Glutamatergic neuron (in vitro differentiated cells): ENCODE measurements around the gene NAGPA. TPM values are rescaled to one million over a fixed set of nuclear protein-coding genes. Genes with fewer than 3 reads are reported as not detected.

Source experiments
- DNase-seq: peaks from one replicate; pipeline ENCODE4 v3.0.0; 2022
- H3K27ac Mint-ChIP-seq: one replicate; pipeline ENCODE4 v1.8.0; 2020; ENCODE audit warnings: mild to moderate bottlenecking, mixed read lengths, inconsistent platforms; ENCODE audit not compliant: unreplicated experiment
- H3K27me3 Mint-ChIP-seq: one replicate; pipeline ENCODE4 v1.8.0; 2020; ENCODE audit warnings: mild to moderate bottlenecking, moderate library complexity, mixed read lengths, inconsistent platforms; ENCODE audit not compliant: unreplicated experiment
- H3K36me3 Mint-ChIP-seq: one replicate; pipeline ENCODE4 v1.8.0; 2020; ENCODE audit warnings: mild to moderate bottlenecking, mixed read lengths, inconsistent platforms; ENCODE audit not compliant: unreplicated experiment
- H3K4me1 Mint-ChIP-seq: one replicate; pipeline ENCODE4 v1.8.0; 2020; ENCODE audit warnings: mild to moderate bottlenecking, low read depth, mixed read lengths, inconsistent platforms; ENCODE audit not compliant: unreplicated experiment
- H3K4me3 Mint-ChIP-seq: one replicate; pipeline ENCODE4 v1.8.0; 2020; ENCODE audit warnings: mild to moderate bottlenecking, mixed read lengths, inconsistent platforms; ENCODE audit not compliant: unreplicated experiment
- H3K9me3 Mint-ChIP-seq: one replicate; pipeline ENCODE4 v1.8.0; 2020; ENCODE audit warnings: mild to moderate bottlenecking, moderate library complexity, mixed read lengths, inconsistent platforms; ENCODE audit not compliant: unreplicated experiment
- total RNA-seq: library from RNA; stranded (reverse); fragmentation: NEBNext Ultra II Directional; extraction: Animal tissue kit (Norgen Biotek cat#: 25700); gene quantifications from one replicate; pipeline ENCODE4 v1.2.1, GENCODE V29; 2021; ENCODE audit not compliant: unreplicated experiment
- TF ChIP-seq, protein P1 (sequence below): fragments of 200-600 bp; sonication (generic); IDR thresholded peaks from one replicate; pipeline ENCODE4 v1.5.0; 2021; ENCODE audit not compliant: partially characterized antibody, unreplicated experiment

NAGPA gene
- total RNA-seq, 1 donor from 2014 or later: 9.7 TPM

DNA sequence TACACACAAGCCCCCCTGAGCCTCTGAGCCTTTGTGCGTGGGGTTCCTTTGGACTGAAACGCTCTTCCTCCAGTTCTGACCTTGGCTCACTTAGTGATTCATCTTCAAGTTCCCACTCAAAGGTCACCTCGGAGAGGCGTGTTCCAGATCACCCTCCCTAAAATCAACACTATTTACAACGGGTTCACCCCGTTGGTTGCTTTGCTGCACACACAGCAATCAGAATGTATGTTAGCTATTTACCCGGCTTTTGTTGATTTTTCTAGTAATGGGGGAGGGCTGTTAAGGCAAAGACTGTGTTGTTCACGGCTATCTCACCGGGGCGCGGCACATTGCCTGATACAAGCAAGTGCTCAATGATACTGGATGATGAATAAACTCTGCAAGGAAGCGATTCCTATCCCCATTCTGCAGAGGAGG lies 977 bp downstream of the NAGPA start:
- Mint-ChIP-seq H3K4me1 (peaks cover 2% of the 10 kb centered on the region), H3K27me3 (peaks cover 9% of the 10 kb centered on the region), H3K36me3 (no peaks in the 10 kb centered on the region), H3K9me3 (peaks cover 8% of the 10 kb centered on the region), H3K4me3 (peak overlapping the region; percentile 77), H3K27ac (no peak overlapping the region)
- TF ChIP-seq, protein P1, sequence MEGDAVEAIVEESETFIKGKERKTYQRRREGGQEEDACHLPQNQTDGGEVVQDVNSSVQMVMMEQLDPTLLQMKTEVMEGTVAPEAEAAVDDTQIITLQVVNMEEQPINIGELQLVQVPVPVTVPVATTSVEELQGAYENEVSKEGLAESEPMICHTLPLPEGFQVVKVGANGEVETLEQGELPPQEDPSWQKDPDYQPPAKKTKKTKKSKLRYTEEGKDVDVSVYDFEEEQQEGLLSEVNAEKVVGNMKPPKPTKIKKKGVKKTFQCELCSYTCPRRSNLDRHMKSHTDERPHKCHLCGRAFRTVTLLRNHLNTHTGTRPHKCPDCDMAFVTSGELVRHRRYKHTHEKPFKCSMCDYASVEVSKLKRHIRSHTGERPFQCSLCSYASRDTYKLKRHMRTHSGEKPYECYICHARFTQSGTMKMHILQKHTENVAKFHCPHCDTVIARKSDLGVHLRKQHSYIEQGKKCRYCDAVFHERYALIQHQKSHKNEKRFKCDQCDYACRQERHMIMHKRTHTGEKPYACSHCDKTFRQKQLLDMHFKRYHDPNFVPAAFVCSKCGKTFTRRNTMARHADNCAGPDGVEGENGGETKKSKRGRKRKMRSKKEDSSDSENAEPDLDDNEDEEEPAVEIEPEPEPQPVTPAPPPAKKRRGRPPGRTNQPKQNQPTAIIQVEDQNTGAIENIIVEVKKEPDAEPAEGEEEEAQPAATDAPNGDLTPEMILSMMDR: no peak
- no peak for DNase-seq

DNA sequence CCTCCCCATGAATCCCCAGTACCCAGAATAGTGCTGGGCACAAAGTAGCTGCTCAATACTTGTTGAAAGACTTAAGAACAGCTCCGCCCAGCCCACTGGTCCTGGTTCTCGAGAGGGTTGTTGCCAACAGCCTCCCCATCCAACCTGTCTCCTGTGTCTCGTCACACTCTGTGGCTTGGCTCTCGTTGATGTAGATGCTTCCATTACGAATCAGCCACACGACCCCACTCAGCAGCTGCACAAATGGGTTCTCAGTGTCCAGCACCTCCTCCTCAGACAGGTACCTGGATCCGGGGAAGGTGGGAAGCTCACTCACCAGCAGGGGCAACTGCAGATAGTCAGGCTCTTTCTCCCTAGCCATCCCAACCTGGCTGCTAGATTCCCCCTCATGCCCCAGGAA lies 2.1 kb downstream of the NAGPA start:
- no peak for DNase-seq
- peaks cover 9% of the 10 kb centered on the region for H3K27me3 Mint-ChIP-seq
- no peaks in the 10 kb centered on the region for H3K36me3 Mint-ChIP-seq
- peaks cover 2% of the 10 kb centered on the region for H3K4me1 Mint-ChIP-seq
- H3K9me3 Mint-ChIP-seq: peaks cover 8% of the 10 kb centered on the region
- H3K27ac Mint-ChIP-seq: no peak overlapping the region
- no peak overlapping the region for H3K4me3 Mint-ChIP-seq
- TF ChIP-seq, protein P1: no peak

DNA sequence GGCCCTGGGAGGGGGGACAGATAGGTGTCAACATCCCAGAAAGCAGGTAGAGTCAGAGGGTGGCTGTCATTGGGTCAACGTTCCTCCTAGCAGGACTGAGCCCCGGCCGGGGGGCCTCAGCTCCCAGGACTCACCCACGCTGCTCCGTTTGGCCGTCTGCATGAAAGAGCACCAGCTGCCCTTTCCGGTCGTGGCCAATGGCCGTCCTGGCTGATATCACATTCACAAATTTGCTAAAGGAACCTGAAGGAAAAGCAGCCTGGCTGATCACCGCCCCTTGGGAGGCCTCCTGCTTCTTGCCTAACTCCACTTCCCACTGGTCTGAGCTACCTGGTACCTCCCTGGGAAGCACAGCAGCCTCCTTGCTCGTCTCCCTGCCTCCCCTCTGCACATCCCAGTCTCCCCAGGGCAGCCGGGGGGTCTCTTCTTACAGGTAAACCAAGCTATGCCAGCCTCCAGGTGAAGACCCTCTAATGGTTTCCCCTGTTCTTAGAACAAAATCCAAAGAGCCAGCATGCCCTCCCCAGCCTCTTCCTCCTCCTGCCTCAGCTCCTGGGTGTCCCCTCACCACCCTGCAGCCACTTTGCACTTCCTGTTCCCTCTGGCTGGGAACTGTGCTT lies 3.4 kb downstream of the NAGPA start:
- Mint-ChIP-seq H3K4me3 (no peak overlapping the region), H3K27ac (no peak overlapping the region), H3K36me3 (no peaks in the 10 kb centered on the region), H3K27me3 (peaks cover 9% of the 10 kb centered on the region), H3K9me3 (peaks cover 6% of the 10 kb centered on the region), H3K4me1 (peaks cover 2% of the 10 kb centered on the region)
- TF ChIP-seq, protein P1: no peak
- no peak for DNase-seq

DNA sequence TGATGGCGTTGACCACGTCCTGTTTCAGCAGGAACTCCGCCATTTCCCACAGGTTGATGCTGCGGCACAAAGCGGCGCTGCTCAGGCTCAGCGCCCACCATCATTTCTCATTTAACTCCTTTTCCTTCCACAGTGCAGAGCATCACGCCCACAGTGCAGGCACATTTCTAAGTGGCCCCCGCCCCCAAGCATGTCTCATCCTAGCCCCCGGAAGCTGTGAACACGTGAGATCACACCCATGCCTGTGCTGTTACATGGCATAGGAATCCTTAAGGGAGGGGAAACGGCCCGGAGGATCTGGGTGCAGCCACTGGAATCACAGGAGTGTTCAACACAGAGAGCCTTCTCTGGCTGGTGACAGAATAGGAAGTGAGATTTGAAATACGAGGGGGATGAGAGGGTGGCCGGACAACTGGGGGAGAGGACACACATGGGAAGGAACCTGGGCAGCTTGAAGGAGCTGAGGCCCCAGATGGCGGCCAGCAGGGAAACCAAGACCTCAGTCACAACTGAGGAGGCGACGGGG lies 4.7 kb downstream of the NAGPA start:
- DNase-seq: no peak
- Mint-ChIP-seq H3K27ac (no peak overlapping the region), H3K27me3 (peaks cover 5% of the 10 kb centered on the region), H3K4me3 (no peak overlapping the region), H3K36me3 (no peaks in the 10 kb centered on the region), H3K9me3 (peaks cover 2% of the 10 kb centered on the region), H3K4me1 (no peaks in the 10 kb centered on the region)
- TF ChIP-seq, protein P1: no peak

DNA sequence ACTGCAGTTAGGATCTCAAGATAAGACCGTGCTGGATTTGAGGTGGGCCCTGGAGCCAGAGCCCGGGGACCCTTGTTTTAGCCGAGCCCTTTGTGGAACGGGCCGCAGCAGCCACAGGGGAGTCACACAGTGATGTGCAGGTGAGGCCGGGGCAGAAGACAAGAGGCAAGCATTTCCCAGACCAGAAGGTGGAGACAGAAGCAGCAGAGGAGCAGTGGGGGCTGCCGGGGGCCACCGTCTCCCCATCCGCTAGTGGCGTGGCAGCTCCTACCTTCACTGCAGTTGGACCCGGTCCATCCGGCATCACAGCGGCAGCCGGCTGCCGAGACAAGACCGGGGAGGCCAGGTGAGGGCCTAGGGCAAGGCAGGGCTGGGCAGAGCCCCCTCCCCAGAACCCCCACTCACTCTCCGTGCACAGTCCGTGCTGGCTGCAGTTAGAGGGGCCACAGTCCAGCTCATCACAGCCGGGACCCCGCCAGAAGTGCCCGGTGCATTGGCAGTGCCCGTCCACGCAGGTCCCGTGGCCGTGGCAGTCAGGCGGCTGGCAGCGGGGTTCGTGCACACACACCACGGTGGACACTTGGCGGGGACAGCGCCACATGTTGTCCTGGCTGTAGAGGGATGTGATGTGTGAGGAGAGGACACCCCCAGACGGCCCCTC lies 6.0 kb downstream of the NAGPA start:
- peaks cover 1% of the 10 kb centered on the region for H3K27me3 Mint-ChIP-seq
- H3K4me1 Mint-ChIP-seq: no peaks in the 10 kb centered on the region
- no peak overlapping the region for H3K4me3 Mint-ChIP-seq
- TF ChIP-seq, protein P1: no peak
- H3K36me3 Mint-ChIP-seq: no peaks in the 10 kb centered on the region
- no peak for DNase-seq
- H3K9me3 Mint-ChIP-seq: no peaks in the 10 kb centered on the region
- no peak overlapping the region for H3K27ac Mint-ChIP-seq
